ENCODE data around the gene RNPEPL1. TPM values are rescaled to one million over a fixed set of nuclear protein-coding genes. Genes with fewer than 3 reads are reported as not detected.
A peak's percentile ranks its signal among the peaks of the same experiment; 100 is the strongest.

RNPEPL1 gene
- total and polyA plus RNA-seq, 10 of the 15 experiments (the other 5 are each of a cell fraction or from before 2014, with no cell fraction given), result 0.24 to 49.5 (median 6.8) TPM

DNA sequence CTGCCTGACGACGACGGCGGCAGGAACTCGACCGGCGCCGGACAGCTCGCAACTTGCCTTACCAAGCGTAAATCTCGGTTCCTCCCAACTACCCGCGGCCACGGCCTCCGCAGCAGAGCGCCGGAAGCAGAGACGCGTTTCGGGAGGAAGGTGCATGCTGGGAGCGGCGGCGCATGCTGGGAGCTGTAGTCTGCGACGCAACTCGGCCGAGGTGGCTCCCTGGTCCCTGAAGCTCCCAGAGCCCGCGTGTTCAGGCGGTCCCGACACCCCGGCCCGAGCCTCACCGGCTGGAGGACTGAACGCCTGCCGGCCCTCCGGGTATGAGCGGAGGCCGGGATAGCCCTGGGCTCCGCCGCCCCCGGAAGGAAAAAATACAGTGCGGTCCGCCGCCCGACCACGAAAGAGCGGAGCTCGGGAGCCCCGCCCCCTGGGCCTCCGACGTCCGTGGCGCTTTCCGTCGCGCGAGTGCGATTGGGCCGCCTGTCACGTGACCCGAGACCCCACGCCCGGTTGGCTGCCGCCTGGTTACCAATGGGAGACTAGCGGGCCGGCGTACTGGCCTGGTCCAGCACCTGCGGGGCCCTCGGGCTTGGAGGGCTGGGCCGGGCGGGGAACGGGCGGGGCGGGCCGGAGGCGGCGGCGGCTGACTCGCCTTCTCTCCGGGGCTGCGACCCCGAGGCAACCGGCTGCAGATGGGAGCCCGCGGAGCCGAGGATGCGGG, 18.1 kb downstream of the RNPEPL1 start, which contains the start of gene CAPN10 (continued):
- TF ChIP-seq IRF5 (IDR thresholded peaks at IDR 0.05; ENCODE audit: borderline replicate concordance) (no peak), BCL3 (IDR thresholded peaks at IDR 0.05; ENCODE audit: borderline replicate concordance, insufficient read depth, low read depth, low read length, poor library complexity, severe bottlenecking) (no peak)

DNA sequence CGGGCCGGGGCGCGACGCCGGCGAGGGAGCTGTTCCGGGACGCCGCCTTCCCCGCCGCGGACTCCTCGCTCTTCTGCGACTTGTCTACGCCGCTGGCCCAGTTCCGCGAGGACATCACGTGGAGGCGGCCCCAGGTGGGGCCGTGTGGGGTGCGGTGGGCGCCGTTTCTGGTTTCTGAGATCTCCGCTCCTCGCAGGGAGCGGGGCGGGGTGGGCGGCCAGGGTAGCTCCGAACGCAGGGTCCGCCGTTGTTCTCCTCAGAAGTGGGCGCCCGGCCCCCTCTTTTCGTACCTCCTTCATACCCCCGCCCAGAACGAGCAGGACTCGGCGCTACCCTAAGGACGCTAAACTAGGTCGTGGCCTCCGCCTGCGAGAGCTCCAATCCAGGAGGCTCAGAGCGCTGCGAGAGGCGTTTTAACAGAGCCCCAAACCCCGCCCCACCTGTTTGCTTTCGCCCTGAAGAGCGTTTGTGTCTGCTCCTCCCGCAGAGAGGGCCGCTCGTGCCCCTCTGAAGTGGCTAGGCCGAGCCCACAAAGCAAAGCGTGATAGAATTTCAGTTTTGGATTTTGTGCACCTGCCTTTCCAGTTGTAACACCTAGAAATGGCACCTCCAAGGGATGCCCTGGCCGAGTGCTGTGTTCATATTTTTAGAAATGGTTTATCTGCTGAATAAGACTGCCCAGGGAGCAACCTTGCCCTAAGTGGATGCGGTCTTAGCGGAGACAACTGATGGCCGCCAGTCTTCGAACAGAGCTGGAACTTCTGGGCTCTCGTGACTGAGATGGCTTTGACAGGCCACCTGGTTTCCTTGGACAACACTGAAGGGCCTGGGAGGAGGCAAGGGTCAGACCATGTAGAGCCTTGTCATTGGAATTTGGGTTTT, 18.9 kb downstream of the RNPEPL1 start:
- Histone ChIP-seq H3K4me3 (peak overlapping the region; percentile 95), H3K27me3 (replicated peaks in 1 of 2; ENCODE audit: control insufficient read depth in 2 of 2, insufficient read depth in 2 of 2, low read length in 1 of 2) (no peaks in the 10 kb centered on the region), H3K4me2 (ENCODE audit: control insufficient read depth, insufficient read depth) (peak overlapping the region; percentile 56), H3K36me3 (ENCODE audit: control insufficient read depth in 2 of 2, insufficient read depth in 2 of 2, low read length in 1 of 2) (peaks cover 2 to 5% of the 10 kb centered on the region in 2 experiments; a peak in 3 of 4 replicates), H3K9me3 (replicated peaks; ENCODE audit: control insufficient read depth, insufficient read depth, low read length) (no peaks in the 10 kb centered on the region; the same call in 2 of the 3 replicates), H4K20me1 (ENCODE audit: control insufficient read depth, insufficient read depth) (no peaks in the 10 kb centered on the region; the same call in 1 of the 2 replicates), H3K4me1 (ENCODE audit: control insufficient read depth, insufficient read depth, low read length) (peaks cover 34% of the 10 kb centered on the region), H3K79me2 (ENCODE audit: control insufficient read depth, insufficient read depth, low read length) (peaks cover 48% of the 10 kb centered on the region), H3K9ac (ENCODE audit: control insufficient read depth, insufficient read depth, low read length) (peak overlapping the region; percentile 84), H3K27ac (ENCODE audit: control insufficient read depth, insufficient read depth) (peak overlapping the region; percentile 92), H2AFZ (ENCODE audit: control insufficient read depth, low read depth, low read length) (peak overlapping the region; percentile 43; the same call in 1 of the 2 replicates)
- SMC1A ChIA-PET (ENCODE audit: uncharacterized antibody, unreplicated experiment), result interaction anchor here (0.9 to 6.4 kb wide), 5 partner anchors 18 to 562 kb away, joined by 3 to 124 read pairs (median 13); partner anchors contain the start of genes ANKMY1, DUSP28 and PASK
- no peak for DNase-seq (ENCODE audit: low read depth, low spot score)
- WGBS (ENCODE audit: insufficient coverage, insufficient replicate concordance, low lambda C conversion rate, missing lambda C conversion rate), result 10% methylated on average over 38 of the region's 62 CpGs
- BruUV-seq (replicated peaks), result no TSS peak
- CTCF ChIA-PET, result interaction anchor here (0.6 to 11.9 kb wide), 6 partner anchors 23 to 73 kb away, joined by 3 to 196 read pairs (median 14); partner anchors contain the start of genes ANKMY1 and DUSP28
- in situ Hi-C loops (cut with MboI) (no loop called here), intact Hi-C loops (cut with micrococcal nuclease; ENCODE audit: unreplicated experiment) (loop anchor here (1.0 to 2.0 kb wide), 2 partner anchors 34 to 73 kb away; no protein-coding TSS in a partner anchor)
- POLR2A ChIA-PET, result interaction anchor here (0.7 to 6.7 kb wide), 10 partner anchors 18 to 451 kb away, joined by 3 to 233 read pairs (median 6); partner anchors contain the start of genes DUSP28, GPR35 and RNPEPL1
- no peak for FAIRE-seq
- RAD21 ChIA-PET (ENCODE audit: unreplicated experiment), result interaction anchor here (1.4 to 10.9 kb wide), 5 partner anchors 18 to 73 kb away, joined by 3 to 206 read pairs (median 12); partner anchors contain the start of genes ANKMY1, DUSP28 and RNPEPL1
- ATAC-seq, result peak; percentile 14
- TF ChIP-seq NRF1 (conservative IDR thresholded peaks at IDR 0.05; ENCODE audit: low read depth, low read length) (no peak), CHD2 (IDR thresholded peaks at IDR 0.05; ENCODE audit: borderline replicate concordance, low read depth, low read length) (no peak), CBFB (IDR thresholded peaks at IDR 0.05; ENCODE audit: low read depth) (no peak), SIN3A (IDR thresholded peaks at IDR 0.05; ENCODE audit: low read depth, low read length) (no peak), POLR2A (IDR thresholded peaks at IDR 0.05; ENCODE audit: low read depth, low read length) (peak; percentile 7; the same call in 1 of the 2 replicates), BACH1 (IDR thresholded peaks at IDR 0.05; ENCODE audit: borderline replicate concordance) (peak; percentile 36; the same call in 1 of the 2 replicates), ZNF217 (IDR thresholded peaks at IDR 0.05) (no peak), IRF5 (IDR thresholded peaks at IDR 0.05; ENCODE audit: borderline replicate concordance) (no peak), ZBTB33 (IDR thresholded peaks at IDR 0.05) (0 out of 2 replicates have a peak, but pooled peaks have one; percentile 20), PAX8 (IDR thresholded peaks at IDR 0.05) (no peak), ETV6 (conservative IDR thresholded peaks at IDR 0.05 in 1 of 2, IDR thresholded peaks at IDR 0.05 in 1 of 2; ENCODE audit: borderline replicate concordance in 1 of 2, low read depth in 1 of 2) (no peak)

Measured in GM12878 (cell line).